IPS-20b (cell line): ENCODE results near the gene PPARD.
A peak's percentile ranks its signal among the peaks of the same experiment; 100 is the strongest.

ENCODE experiments used
- H3K27ac ChIP-seq: one replicate; pipeline ENCODE4 v1.5.1; 2013; ENCODE audit warnings: low read length
- H3K27me3 ChIP-seq: 2 replicates; pipeline ENCODE4 v1.6.1; 2013; ENCODE audit warnings: mild to moderate bottlenecking, low read length, inconsistent platforms; ENCODE audit not compliant: insufficient read depth
- H3K36me3 ChIP-seq: 2 replicates; pipeline ENCODE4 v1.6.1; 2013; ENCODE audit warnings: low read depth, mild to moderate bottlenecking, inconsistent platforms, low read length, moderate library complexity; ENCODE audit not compliant: insufficient read depth
- H3K4me1 ChIP-seq: 2 replicates; pipeline ENCODE4 v1.6.1; 2013; ENCODE audit warnings: mild to moderate bottlenecking, control low read depth, inconsistent platforms, low read length, moderate library complexity; ENCODE audit not compliant: insufficient read depth
- H3K4me3 ChIP-seq: 2 replicates; pipeline ENCODE4 v1.5.1; 2013; ENCODE audit warnings: mild to moderate bottlenecking, low read length, inconsistent platforms
- H3K9ac ChIP-seq: 2 replicates; pipeline ENCODE4 v1.6.1; 2013; ENCODE audit warnings: low read depth, mild to moderate bottlenecking, inconsistent platforms, low read length, moderate library complexity
- H3K9me3 ChIP-seq: 2 replicates; pipeline ENCODE4 v1.6.1; 2013; ENCODE audit warnings: mild to moderate bottlenecking, low read depth, low read length, inconsistent platforms; ENCODE audit not compliant: insufficient read depth

Gene PPARD

GRCh38 chr6:35454391-35455110, 112.2 kb downstream of the PPARD start:
- H3K4me3 ChIP-seq, result peak overlapping the region; percentile 2; the same call in 1 of the 2 replicates
- peaks cover 31% of the 10 kb centered on the region; the same call in 1 of the 2 replicates for H3K36me3 ChIP-seq
- H3K4me1 ChIP-seq, result peaks cover 20% of the 10 kb centered on the region; the same call in 1 of the 2 replicates
- H3K9me3 ChIP-seq, result no peaks in the 10 kb centered on the region
- H3K27ac ChIP-seq, result no peak overlapping the region
- peaks cover 21% of the 10 kb centered on the region for H3K27me3 ChIP-seq
- peak overlapping the region; percentile 8; the same call in 1 of the 2 replicates for H3K9ac ChIP-seq

- H3K4me3 ChIP-seq, result no peak overlapping the region
- H3K27ac ChIP-seq, result no peak overlapping the region
- H3K4me1 ChIP-seq, result peaks cover 14% of the 10 kb centered on the region; the same call in 1 of the 2 replicates
- H3K9me3 ChIP-seq, result no peaks in the 10 kb centered on the region
- no peak overlapping the region for H3K9ac ChIP-seq
- peaks cover 47% of the 10 kb centered on the region; the same call in 1 of the 2 replicates for H3K36me3 ChIP-seq
- H3K27me3 ChIP-seq, result peaks cover 7% of the 10 kb centered on the region
Observed at GRCh38 chr6:35457907-35458306, 115.5 kb downstream of the PPARD start.

- H3K4me1 ChIP-seq, result no peaks in the 10 kb centered on the region
- H3K27ac ChIP-seq, result no peak overlapping the region
- no peaks in the 10 kb centered on the region for H3K9me3 ChIP-seq
- H3K36me3 ChIP-seq, result peaks cover 54% of the 10 kb centered on the region
- H3K27me3 ChIP-seq, result no peaks in the 10 kb centered on the region
- no peak overlapping the region for H3K4me3 ChIP-seq
- H3K9ac ChIP-seq, result no peak overlapping the region
Observed at GRCh38 chr6:35461270-35461669, 118.9 kb downstream of the PPARD start.

- Histone ChIP-seq H3K4me3 (no peak overlapping the region), H3K9me3 (no peaks in the 10 kb centered on the region), H3K27me3 (peaks cover 9% of the 10 kb centered on the region; the same call in 1 of the 2 replicates), H3K4me1 (no peaks in the 10 kb centered on the region), H3K36me3 (peaks cover 48% of the 10 kb centered on the region), H3K9ac (no peak overlapping the region), H3K27ac (no peak overlapping the region)
Observed at GRCh38 chr6:35463292-35463691, 120.9 kb downstream of the PPARD start.

GRCh38 chr6:35465646-35466045, 123.3 kb downstream of the PPARD start:
- H3K27ac ChIP-seq, result no peak overlapping the region
- no peak overlapping the region for H3K4me3 ChIP-seq
- peaks cover 9% of the 10 kb centered on the region; the same call in 1 of the 2 replicates for H3K27me3 ChIP-seq
- peaks cover 58% of the 10 kb centered on the region for H3K36me3 ChIP-seq
- no peak overlapping the region for H3K9ac ChIP-seq
- peaks cover 2% of the 10 kb centered on the region; the same call in 1 of the 2 replicates for H3K4me1 ChIP-seq
- H3K9me3 ChIP-seq, result no peaks in the 10 kb centered on the region

GRCh38 chr6:35468181-35468979, 126.0 kb downstream of the PPARD start, which contains the start of gene RPL10A:
Gene RPL10A, plus strand, starts transcription at chr6:35468401. Its CDS starts 34 bp downstream, at chr6:35468435.
- Histone ChIP-seq H3K27ac (peak within 1 kb of the TSS; percentile 99), H3K36me3 (peaks cover 68% of the 10 kb centered on the region), H3K27me3 (peaks cover 9% of the 10 kb centered on the region; the same call in 1 of the 2 replicates), H3K4me1 (peaks cover 2% of the 10 kb centered on the region; the same call in 1 of the 2 replicates), H3K9me3 (no peaks in the 10 kb centered on the region), H3K4me3 (peak within 1 kb of the TSS; percentile 90), H3K9ac (peak within 1 kb of the TSS; percentile 100)

- peaks cover 2% of the 10 kb centered on the region; the same call in 1 of the 2 replicates for H3K4me1 ChIP-seq
Observed at GRCh38 chr6:35468980-35469750, 126.8 kb downstream of the PPARD start.

GRCh38 chr6:35469751-35470662, 127.6 kb downstream of the PPARD start:
- Histone ChIP-seq H3K27ac (no peak overlapping the region), H3K4me3 (peak overlapping the region; percentile 90), H3K36me3 (peaks cover 79% of the 10 kb centered on the region), H3K27me3 (peaks cover 9% of the 10 kb centered on the region; the same call in 1 of the 2 replicates), H3K9me3 (no peaks in the 10 kb centered on the region), H3K9ac (peak overlapping the region; percentile 100), H3K4me1 (peaks cover 2% of the 10 kb centered on the region; the same call in 1 of the 2 replicates)

More at GRCh38 chr6:35468980-35469750, 126.8 kb downstream of the PPARD start:
- Histone ChIP-seq H3K27ac (peak overlapping the region; percentile 99), H3K9me3 (no peaks in the 10 kb centered on the region), H3K27me3 (peaks cover 9% of the 10 kb centered on the region; the same call in 1 of the 2 replicates), H3K4me3 (peak overlapping the region; percentile 90), H3K36me3 (peaks cover 71% of the 10 kb centered on the region), H3K9ac (peak overlapping the region; percentile 100)

GRCh38 chr6:35470663-35471120, 128.3 kb downstream of the PPARD start:
- Histone ChIP-seq H3K4me3 (peak overlapping the region; percentile 90), H3K27ac (no peak overlapping the region), H3K9me3 (no peaks in the 10 kb centered on the region), H3K9ac (peak overlapping the region; percentile 100; the same call in 1 of the 2 replicates), H3K27me3 (peaks cover 9% of the 10 kb centered on the region; the same call in 1 of the 2 replicates), H3K36me3 (peaks cover 81% of the 10 kb centered on the region), H3K4me1 (peaks cover 2% of the 10 kb centered on the region; the same call in 1 of the 2 replicates)

GRCh38 chr6:35471836-35472345, 129.5 kb downstream of the PPARD start:
- H3K9me3 ChIP-seq, result no peaks in the 10 kb centered on the region
- peaks cover 9% of the 10 kb centered on the region; the same call in 1 of the 2 replicates for H3K27me3 ChIP-seq
- H3K36me3 ChIP-seq, result peaks cover 71% of the 10 kb centered on the region
- H3K27ac ChIP-seq, result no peak overlapping the region
- no peak overlapping the region for H3K9ac ChIP-seq
- H3K4me1 ChIP-seq, result peaks cover 2% of the 10 kb centered on the region; the same call in 1 of the 2 replicates
- H3K4me3 ChIP-seq, result no peak overlapping the region
